IMR-90 (cell line): ENCODE measurements around the gene FBXO3. TPM values are rescaled to one million over a fixed set of nuclear protein-coding genes. Genes with fewer than 3 reads are reported as not detected.
A peak's percentile ranks its signal among the peaks of the same experiment; 100 is the strongest.

Experiments
- ATAC-seq: fragments of 200-7000 bp; cut with Tn5 transposase; 2 replicates; pipeline ENCODE4 v1.9.1; 2020; ENCODE audit warnings: low read depth, mild to moderate bottlenecking, moderate library complexity
- BruUV-seq: library from RNA; stranded (reverse); fragments of 400-500 nt; replicated peaks from 2 replicates; lab custom pipeline; 2021; lab: Mats Ljungman, UMichigan
- CTCF ChIA-PET: fragments of 300-600 bp; formaldehyde crosslinking; extraction: SDS; loops from one replicate; lab custom pipeline; 2021; ENCODE audit warnings: antibody characterized with exemption; lab: Yijun Ruan, JAX
- POLR2A ChIA-PET: fragments of 300-600 bp; sonication (Branson Sonifier 250); formaldehyde crosslinking; loops from one replicate; lab custom pipeline; 2022; ENCODE audit warnings: antibody characterized with exemption; ENCODE audit not compliant: unreplicated experiment; lab: Charles Lee
- DNase-seq: peaks from one replicate; pipeline ENCODE4 v3.0.0; 2013
- H2AFZ ChIP-seq: replicated peaks from 2 replicates; pipeline ENCODE3; 2013; ENCODE audit warnings: low read length, mild to moderate bottlenecking; ENCODE audit not compliant: poor library complexity
- H2AK5ac ChIP-seq: 2 replicates; pipeline ENCODE4 v1.6.1; 2013; ENCODE audit warnings: low read depth, low read length, inconsistent platforms
- H2AK9ac ChIP-seq: replicated peaks from 2 replicates; pipeline ENCODE3; 2013; ENCODE audit warnings: mild to moderate bottlenecking, low read depth, low read length, moderate library complexity; ENCODE audit not compliant: poor library complexity
- H2BK120ac ChIP-seq: 2 replicates; pipeline ENCODE4 v1.6.1; 2013; ENCODE audit warnings: low read depth, low read length, inconsistent platforms
- H2BK15ac ChIP-seq: 3 replicates; pipeline ENCODE4 v1.6.1; 2013; ENCODE audit warnings: low read depth, low read length, inconsistent platforms
- H2BK20ac ChIP-seq: 2 replicates; pipeline ENCODE4 v1.6.1; 2013; ENCODE audit warnings: low read depth, mild to moderate bottlenecking, inconsistent platforms, low read length, moderate library complexity
- H2BK5ac ChIP-seq: 2 replicates; pipeline ENCODE4 v1.6.1; 2013; ENCODE audit warnings: mild to moderate bottlenecking, low read depth, low read length, inconsistent platforms; ENCODE audit not compliant: poor library complexity, severe bottlenecking
- H3K14ac ChIP-seq: replicated peaks from 2 replicates; pipeline ENCODE4 v1.6.1; 2013; ENCODE audit warnings: low read depth, low read length, inconsistent platforms
- H3K18ac ChIP-seq: 2 replicates; pipeline ENCODE4 v1.6.1; 2013; ENCODE audit warnings: low read depth, low read length, control low read depth
- H3K23ac ChIP-seq: 2 replicates; pipeline ENCODE4 v1.6.1; 2013; ENCODE audit warnings: low read depth, low read length, inconsistent platforms
- H3K27ac ChIP-seq: 2 replicates; pipeline ENCODE4 v1.5.1; 2013; ENCODE audit warnings: mild to moderate bottlenecking, control low read depth, low read length; ENCODE audit not compliant: insufficient read depth
- H3K27me3 ChIP-seq: 2 replicates; pipeline ENCODE4 v1.6.1; 2013; ENCODE audit warnings: low read length; ENCODE audit not compliant: control insufficient read depth, insufficient read depth
- H3K36me3 ChIP-seq: 2 replicates; pipeline ENCODE4 v1.6.1; 2013; ENCODE audit warnings: low read length, mixed read lengths; ENCODE audit not compliant: control insufficient read depth, insufficient read depth
- H3K4ac ChIP-seq: 2 replicates; pipeline ENCODE4 v1.6.1; 2013; ENCODE audit warnings: low read depth, low read length, inconsistent platforms
- H3K4me1 ChIP-seq: 2 replicates; pipeline ENCODE4 v1.6.1; 2013; ENCODE audit warnings: low read length, mixed read lengths; ENCODE audit not compliant: control insufficient read depth, insufficient read depth
- H3K4me2 ChIP-seq: 2 replicates; pipeline ENCODE4 v1.6.1; 2013; ENCODE audit warnings: low read depth, mild to moderate bottlenecking, control low read depth, low read length, moderate library complexity
- H3K4me3 ChIP-seq: 2 replicates; pipeline ENCODE4 v1.5.1; 2013; ENCODE audit warnings: low read depth, mild to moderate bottlenecking, control low read depth, low read length, moderate library complexity; ENCODE audit not compliant: insufficient read depth
- H3K56ac ChIP-seq: 2 replicates; pipeline ENCODE4 v1.6.1; 2013; ENCODE audit warnings: low read length, inconsistent platforms; ENCODE audit not compliant: insufficient read depth; ENCODE audit errors: extremely low read depth
- H3K79me1 ChIP-seq, 2 experiments: 2 replicates each; pipeline ENCODE4 v1.6.1; 2013; ENCODE audit warnings: low read length in 2 of 2, inconsistent platforms in 1 of 2, low read depth in 1 of 2
- H3K9ac ChIP-seq: 2 replicates; pipeline ENCODE4 v1.6.1; 2013; ENCODE audit warnings: low read depth, low read length, control low read depth
- H3K9me1 ChIP-seq: 2 replicates; pipeline ENCODE4 v1.6.1; 2013; ENCODE audit warnings: low read length, inconsistent platforms; ENCODE audit not compliant: insufficient read depth
- H3K9me3 ChIP-seq: 2 replicates; pipeline ENCODE4 v1.6.1; 2013; ENCODE audit warnings: low read length; ENCODE audit not compliant: control insufficient read depth, insufficient read depth
- H4K20me1 ChIP-seq: 2 replicates; pipeline ENCODE4 v1.6.1; 2013; ENCODE audit warnings: low read length, inconsistent platforms; ENCODE audit not compliant: insufficient read depth
- H4K5ac ChIP-seq: 2 replicates; pipeline ENCODE4 v1.6.1; 2013; ENCODE audit warnings: mild to moderate bottlenecking, low read depth, low read length, control low read depth
- H4K8ac ChIP-seq, 2 experiments: 2 replicates each; pipeline ENCODE4 v1.6.1; 2013; ENCODE audit warnings: low read depth in 2 of 2, low read length in 2 of 2, control low read depth in 1 of 2, inconsistent platforms in 1 of 2
- H4K91ac ChIP-seq: 2 replicates; pipeline ENCODE4 v1.6.1; 2013; ENCODE audit warnings: low read depth, low read length, inconsistent platforms; ENCODE audit not compliant: insufficient read depth
- FOS ChIP-seq: fragments of 150-350 bp; IDR thresholded peaks from 2 replicates; pipeline ENCODE4 v1.6.1; 2016; ENCODE audit warnings: low read depth, low read length
- MAFK ChIP-seq: IDR thresholded peaks from 2 replicates; pipeline ENCODE4 v1.6.1; 2012; ENCODE audit warnings: low read depth, low read length, improper control_type of control experiment
- WGBS, 2 experiments: methylation state at CpG; one replicate each; pipeline versions ENCODE4 v1.1.5 to v1.1.7; 2013; ENCODE audit warnings: missing lambda C conversion rate in 2 of 2; ENCODE audit not compliant: insufficient read length in 1 of 2; ENCODE audit errors: extremely low coverage in 2 of 2; 5-methylcytosine and 5-hydroxymethylcytosine counted together
- dilution Hi-C: fragments of 300-500 bp; cut with HindIII; formaldehyde crosslinking; loops from one replicate; pipeline ENCODE4 v1.14.3; 2018; ENCODE audit warnings: low sequenced_read_pairs; ENCODE audit not compliant: unreplicated experiment
- in situ Hi-C: fragments of 300-500 bp; cut with MboI; formaldehyde crosslinking; loops from 3 replicates; pipeline ENCODE4 v1.14.3; 2019; ENCODE audit warnings: low sequenced_read_pairs, inconsistent platforms, mixed read lengths
- intact Hi-C: fragments of 100-400 bp; cut with micrococcal nuclease; formaldehyde crosslinking; loops from 2 replicates; pipeline ENCODE4 v1.10.0; 2022
- polyA plus RNA-seq, 3 experiments: library from polyadenylated mRNA; depleted of rRNA; stranded (reverse); fragments of >200 nt; gene quantifications; 2 replicates each; pipeline ENCODE4 v1.2.3, GENCODE V29; 2012; ENCODE audit warnings: low replicate concordance in 1 of 3
- total RNA-seq: library from RNA; depleted of rRNA; stranded (reverse); fragments of >200 nt; gene quantifications from 2 replicates; pipeline ENCODE4 v1.2.3, GENCODE V29; 2012

Gene FBXO3
- total and polyA plus RNA-seq, 2 of the 4 experiments (the other 2 are of a cell fraction): 26.2 to 51.1 TPM

DNA sequence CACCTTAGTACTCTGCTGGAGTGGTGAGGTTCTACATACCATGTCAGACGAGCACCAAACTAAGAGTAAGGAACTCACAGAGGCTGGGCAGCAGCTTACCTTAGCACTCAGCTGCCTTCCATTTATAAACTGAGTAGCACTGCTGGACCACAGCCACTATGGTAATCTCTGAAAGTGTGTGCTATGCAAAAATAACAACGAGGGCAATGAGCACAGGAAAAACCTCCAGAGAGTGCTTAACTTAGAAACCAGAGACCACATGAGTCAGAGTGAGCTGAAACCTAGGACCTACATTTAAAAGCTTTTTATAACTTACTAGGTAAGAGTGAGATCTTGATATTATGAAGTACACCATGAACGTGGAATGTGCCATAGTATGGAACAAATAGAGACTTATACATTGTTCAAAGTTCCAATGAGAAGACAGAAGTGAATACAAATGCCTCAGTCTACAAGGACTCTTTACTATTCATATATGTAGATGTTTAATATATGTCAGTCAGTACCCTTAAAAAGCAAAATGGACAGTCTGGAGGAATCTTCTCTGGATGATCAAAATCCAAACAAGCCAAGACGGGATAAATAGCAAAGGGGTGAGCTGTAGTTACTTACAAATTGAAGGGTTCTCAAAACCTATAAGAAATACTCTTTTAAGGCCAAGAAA lies 20.9 kb downstream of the FBXO3 start:
- BruUV-seq: no TSS peak
- Histone ChIP-seq H2AK5ac (no peak overlapping the region), H3K4ac (no peak overlapping the region), H2AK9ac (no peak overlapping the region), H3K18ac (no peak overlapping the region), H3K4me3 (no peak overlapping the region), H3K4me1 (peaks cover 3% of the 10 kb centered on the region; the same call in 1 of the 2 replicates), H3K23ac (no peak overlapping the region), H2AFZ (no peak overlapping the region), H2BK5ac (no peak overlapping the region), H3K27me3 (no peaks in the 10 kb centered on the region), H4K8ac (no peak overlapping the region), H4K20me1 (no peaks in the 10 kb centered on the region), H2BK15ac (no peak overlapping the region), H3K4me2 (no peak overlapping the region), H3K36me3 (peaks cover 8% of the 10 kb centered on the region), H3K9me3 (no peaks in the 10 kb centered on the region), H3K9ac (no peak overlapping the region), H2BK20ac (no peak overlapping the region), H3K56ac (no peak overlapping the region), H4K5ac (no peak overlapping the region), H3K79me1 (no peaks in the 10 kb centered on the region), H3K14ac (peak overlapping the region; percentile 2; the same call in 1 of the 2 replicates), H2BK120ac (no peak overlapping the region), H3K27ac (no peak overlapping the region), H4K91ac (no peak overlapping the region), H3K9me1 (no peaks in the 10 kb centered on the region)
- DNase-seq (peak; percentile 88), ATAC-seq (peak; percentile 95)
- no CpG with 5 or more reads among the region's 4 CpGs for WGBS, 2 experiments
- TF ChIP-seq MAFK (peak; percentile 50), FOS (no peak)
- intact Hi-C loops (no loop called here), dilution Hi-C loops (no loop called here), in situ Hi-C loops (no loop called here)
- ChIA-PET CTCF (interaction anchor here (1.0 to 1.1 kb wide), 2 partner anchors 11 to 55 kb away, joined by 3 to 4 read pairs; no protein-coding TSS in a partner anchor), POLR2A (no interaction called here)
